ACHN (cell line): ENCODE measurements around the gene RGS6.

ENCODE experiments used
- DNase-seq: peaks from one replicate; pipeline ENCODE4 v3.0.0-alpha.2; 2015
- in situ Hi-C: cut with HindIII; loops from 2 replicates; pipeline ENCODE4 v1.10.0; 2017; ENCODE audit warnings: low sequenced_read_pairs, low pct_ligation_motif_present, low pct_unique_long_range_greater_than_20kb

RGS6 gene

DNA sequence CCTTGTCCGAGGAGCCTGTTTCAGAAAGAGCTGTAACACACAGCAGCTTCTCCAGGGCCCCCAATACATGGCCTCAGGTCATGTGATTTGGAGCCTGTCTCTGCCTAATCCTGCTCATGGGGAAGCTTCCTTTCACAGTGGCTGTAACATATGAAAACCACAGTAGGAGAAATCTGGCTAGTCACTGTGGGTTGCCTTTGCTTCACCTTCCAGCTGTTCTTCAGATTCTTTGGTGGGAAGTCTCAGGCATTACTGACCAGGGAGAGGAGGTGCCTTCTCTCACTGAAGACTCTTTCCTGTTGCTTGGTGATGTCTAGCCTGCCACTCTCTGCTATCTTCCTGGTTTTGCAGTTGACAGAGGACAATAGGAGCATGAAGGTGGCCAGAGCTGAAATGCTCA is 611.1 kb downstream of the RGS6 start:
- DNase-seq: no peak
- in situ Hi-C loops: no loop called here

GRCh38 chr14:72544615-72545387 is 612.6 kb downstream of the RGS6 start:
- in situ Hi-C loops: no loop called here
- DNase-seq: no peak

- no peak for DNase-seq
- in situ Hi-C loops: no loop called here
Observed at GRCh38 chr14:72545411-72546311, 613.4 kb downstream of the RGS6 start.

GRCh38 chr14:72546344-72547016 is 614.3 kb downstream of the RGS6 start:
- in situ Hi-C loops: no loop called here
- DNase-seq: no peak

DNA sequence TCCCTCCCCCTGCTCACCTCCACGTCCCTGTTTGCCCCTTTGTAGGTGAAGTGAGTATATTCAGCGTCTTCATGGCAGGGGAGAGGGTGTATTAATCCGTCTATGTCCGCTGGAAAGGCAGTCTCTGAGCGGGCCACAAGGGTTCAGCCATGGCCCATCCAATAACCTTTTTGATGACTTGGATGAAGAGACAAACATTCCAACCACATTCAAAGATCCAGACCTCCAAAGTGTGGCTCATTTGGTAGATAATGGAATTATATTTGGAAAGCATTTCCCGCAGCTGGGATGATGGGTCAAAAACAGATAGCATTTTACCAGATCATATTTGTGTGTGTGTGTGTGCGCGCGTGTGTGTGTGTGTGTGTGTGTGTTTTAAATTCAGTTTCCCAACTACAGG is 615.8 kb downstream of the RGS6 start:
- DNase-seq: no peak
- in situ Hi-C loops: no loop called here

- in situ Hi-C loops: no loop called here
- DNase-seq: no peak
Observed at GRCh38 chr14:72549026-72549425, 616.8 kb downstream of the RGS6 start.

DNA sequence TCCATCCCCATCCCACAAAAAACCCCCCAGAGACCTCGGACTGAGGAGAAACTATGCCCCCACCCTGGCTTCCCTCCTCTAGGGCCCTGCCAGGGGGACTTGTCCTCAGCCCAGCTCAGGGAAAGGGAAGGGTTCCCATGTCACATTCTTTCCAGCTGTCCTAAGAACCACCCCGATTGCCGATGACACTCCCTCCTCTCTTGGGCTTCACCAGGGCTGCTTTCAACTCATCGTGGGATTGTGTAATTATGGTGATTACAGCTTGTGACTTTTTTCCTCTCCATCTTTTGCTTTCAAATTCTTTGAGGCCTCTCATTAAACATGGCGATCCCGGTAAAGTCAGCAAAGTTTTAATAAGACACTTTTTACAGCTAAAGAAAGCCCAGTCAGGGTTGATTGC is 617.6 kb downstream of the RGS6 start:
- DNase-seq: no peak

GRCh38 chr14:72550513-72550912 is 618.3 kb downstream of the RGS6 start:
- DNase-seq: no peak
- in situ Hi-C loops: no loop called here

More for the DNA sequence above, 617.6 kb downstream of the RGS6 start:
- in situ Hi-C loops: no loop called here

DNA sequence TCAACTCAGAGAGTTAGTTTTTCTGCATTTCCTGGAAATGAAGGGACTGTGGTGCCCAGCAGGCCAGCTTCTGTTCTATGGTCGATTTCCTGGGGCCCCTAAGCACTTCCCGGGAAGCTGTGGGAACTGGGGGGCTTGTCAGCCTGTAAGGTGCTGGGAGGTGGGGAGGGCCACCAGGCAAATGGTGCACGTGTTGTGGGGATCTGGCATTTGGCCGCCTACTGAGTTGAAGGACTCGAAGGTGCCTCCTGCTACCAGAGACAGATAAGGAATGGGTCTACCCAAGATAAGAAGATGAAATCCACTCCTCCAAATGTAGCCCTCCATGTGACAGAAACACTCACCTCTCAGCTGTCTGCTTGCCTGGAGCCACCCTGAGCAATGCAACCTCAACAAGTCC is 620.0 kb downstream of the RGS6 start:
- in situ Hi-C loops: no loop called here
- DNase-seq: no peak

DNA sequence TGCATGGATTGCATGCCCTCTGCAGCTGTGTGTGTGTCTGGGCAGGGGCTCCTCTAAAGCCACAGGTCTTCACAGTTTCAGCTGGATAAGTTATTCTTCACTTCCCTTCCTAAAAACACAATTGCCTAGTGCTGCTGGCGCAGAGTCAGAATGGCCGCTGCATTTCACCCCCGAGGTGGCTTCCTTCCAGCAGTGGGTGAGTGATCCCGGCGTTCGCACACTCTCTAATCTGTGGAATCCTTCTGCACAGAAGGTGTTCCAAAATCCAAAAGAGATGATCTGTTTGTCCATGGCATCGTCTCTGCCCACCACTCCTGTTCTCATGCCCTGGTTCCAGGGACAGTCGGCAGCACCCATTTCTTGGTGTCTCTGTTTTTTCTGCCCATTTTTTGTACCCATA is 620.9 kb downstream of the RGS6 start:
- DNase-seq: no peak

GRCh38 chr14:72553656-72554055 is 621.4 kb downstream of the RGS6 start:
- DNase-seq: no peak
- in situ Hi-C loops: no loop called here

More for the DNA sequence above, 620.9 kb downstream of the RGS6 start:
- in situ Hi-C loops: no loop called here

DNA sequence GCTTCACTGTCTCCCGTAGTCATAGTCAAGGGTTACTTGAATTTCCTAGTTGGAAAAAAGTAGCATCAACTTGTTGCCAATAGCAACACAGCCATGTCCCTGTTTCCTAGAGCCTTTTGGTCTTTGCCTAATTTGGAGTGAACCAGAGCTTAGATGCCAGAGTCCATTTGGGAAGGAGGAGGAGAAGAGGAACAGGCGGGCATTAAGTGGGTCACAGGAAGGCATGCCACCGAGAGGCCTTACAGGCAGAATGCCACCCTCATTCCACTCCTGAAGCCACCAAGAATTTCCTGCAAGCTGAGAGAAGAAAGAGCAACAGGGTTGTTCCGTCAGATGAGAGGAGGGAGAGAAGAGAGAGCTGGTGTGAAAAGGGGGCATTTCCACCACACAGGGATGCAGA is 622.2 kb downstream of the RGS6 start:
- no peak for DNase-seq
- in situ Hi-C loops: no loop called here

DNA sequence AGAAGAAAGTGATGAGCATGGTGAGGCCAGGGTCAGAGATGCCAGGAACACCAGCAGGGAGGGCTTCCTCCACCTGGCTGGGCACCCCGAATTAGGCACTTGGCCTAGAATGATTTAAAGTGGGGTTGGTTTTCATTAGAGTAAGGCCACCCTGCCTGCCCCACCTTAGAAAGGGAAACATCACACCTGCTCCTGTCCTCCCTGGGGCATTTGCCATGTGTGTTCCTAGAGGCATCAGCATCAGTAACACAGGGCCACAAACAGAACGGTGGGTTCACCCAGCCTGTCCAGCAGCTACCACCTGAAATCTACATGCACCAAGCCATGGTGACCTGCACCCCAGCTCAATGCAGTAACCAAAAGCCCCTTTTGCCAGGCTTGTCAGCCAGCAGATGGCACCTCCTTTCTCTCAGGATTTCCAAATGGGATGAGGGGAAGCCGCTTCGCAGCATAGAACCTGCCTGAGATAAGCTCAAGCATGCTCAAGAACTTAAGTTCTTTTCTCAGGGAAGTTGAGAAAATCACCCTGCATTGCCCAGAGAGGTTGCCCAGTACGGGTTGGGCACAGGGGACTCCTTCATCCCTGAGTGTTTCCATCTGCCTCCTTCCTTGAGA is 622.9 kb downstream of the RGS6 start:
- peak; percentile 3 for DNase-seq
- in situ Hi-C loops: no loop called here

DNA sequence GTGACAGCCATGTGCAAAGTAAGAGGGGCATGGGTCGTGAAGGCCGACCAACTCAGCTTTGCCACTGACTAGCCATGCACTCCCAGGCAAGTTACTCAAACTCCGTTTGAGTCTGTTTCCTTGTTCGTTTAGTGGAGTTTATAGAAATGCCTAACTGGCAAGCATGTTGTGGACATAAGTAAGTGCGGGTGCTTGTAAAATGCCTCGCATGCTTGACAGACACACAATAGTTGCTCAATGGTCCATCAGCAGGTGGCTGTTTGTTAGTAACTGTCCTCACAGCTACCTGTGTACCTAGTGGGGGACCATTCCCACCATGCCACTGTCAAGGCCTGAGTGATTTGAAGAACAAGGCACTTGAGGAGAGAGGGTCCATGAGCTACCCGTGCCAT is 623.4 kb downstream of the RGS6 start:
- DNase-seq: no peak
- in situ Hi-C loops: no loop called here

- no peak for DNase-seq
- in situ Hi-C loops: no loop called here
Observed at GRCh38 chr14:72557671-72558070, 625.4 kb downstream of the RGS6 start.

GRCh38 chr14:72558721-72559120 is 626.5 kb downstream of the RGS6 start:
- in situ Hi-C loops: no loop called here
- no peak for DNase-seq

- in situ Hi-C loops: no loop called here
Observed at GRCh38 chr14:72559202-72559601, 627.0 kb downstream of the RGS6 start.

GRCh38 chr14:72559669-72560255 is 627.5 kb downstream of the RGS6 start:
- no peak for DNase-seq
- in situ Hi-C loops: no loop called here

More at GRCh38 chr14:72559202-72559601, 627.0 kb downstream of the RGS6 start:
- DNase-seq: no peak
